H1 (cell line): ENCODE results near the gene SLC41A1. TPM values are rescaled to one million over a fixed set of nuclear protein-coding genes. Genes with fewer than 3 reads are reported as not detected.

Source experiments
- CTCF ChIA-PET: fragments of 300-600 bp; sonication (Branson Sonifier 250); formaldehyde crosslinking; loops from one replicate; lab custom pipeline; 2021; ENCODE audit not compliant: partially characterized antibody; lab: Charles Lee
- POLR2A ChIA-PET: fragments of 300-600 bp; sonication (Branson Sonifier 250); formaldehyde crosslinking; loops from one replicate; lab custom pipeline; 2021; ENCODE audit warnings: inconsistent platforms; ENCODE audit not compliant: partially characterized antibody; lab: Charles Lee
- DNase-seq, 2 experiments: peaks; one replicate each; pipeline versions ENCODE4 v3.0.0 to v3.0.0-alpha.2; 2010 to 2022; ENCODE audit warnings: low spot score in 2 of 2, low read depth in 1 of 2, mixed read lengths in 1 of 2
- FAIRE-seq: peaks from 2 replicates; lab custom pipeline; 2011; peaks lifted over from hg19 to GRCh38; lab: Jason Lieb, UNC
- H2AFZ ChIP-seq: 2 replicates; pipeline ENCODE4 v1.8.1; 2012; ENCODE audit warnings: low read length, inconsistent platforms
- H2AK5ac ChIP-seq: 2 replicates; pipeline ENCODE4 v1.6.1; 2013; ENCODE audit warnings: low read depth, low read length
- H2BK120ac ChIP-seq: replicated peaks from 2 replicates; pipeline ENCODE3; 2013; ENCODE audit warnings: low read depth, low read length, inconsistent platforms
- H2BK12ac ChIP-seq: 2 replicates; pipeline ENCODE4 v1.6.1; 2013; ENCODE audit warnings: low read depth, low read length
- H2BK15ac ChIP-seq: 2 replicates; pipeline ENCODE4 v1.6.1; 2013; ENCODE audit warnings: low read length
- H2BK20ac ChIP-seq: 2 replicates; pipeline ENCODE4 v1.6.1; 2013; ENCODE audit warnings: low read length
- H2BK5ac ChIP-seq: 2 replicates; pipeline ENCODE4 v1.6.1; 2013; ENCODE audit warnings: low read depth, low read length
- H3K14ac ChIP-seq: 2 replicates; pipeline ENCODE4 v1.6.1; 2013; ENCODE audit warnings: inconsistent platforms; ENCODE audit not compliant: insufficient read length
- H3K18ac ChIP-seq: 2 replicates; pipeline ENCODE4 v1.6.1; 2013; ENCODE audit warnings: low read length; ENCODE audit errors: extremely low read depth
- H3K23ac ChIP-seq: 2 replicates; pipeline ENCODE4 v1.6.1; 2013; ENCODE audit warnings: inconsistent platforms; ENCODE audit not compliant: insufficient read length
- H3K23me2 ChIP-seq: 2 replicates; pipeline ENCODE4 v1.6.1; 2013; ENCODE audit warnings: low read depth, low read length
- H3K27ac ChIP-seq: 2 replicates; pipeline ENCODE4 v1.6.1; 2011; ENCODE audit warnings: low read depth, low read length, inconsistent platforms
- H3K27me3 ChIP-seq, 4 experiments: replicated peaks in 1 of 4; 1 replicate in 1 of 4; 2 replicates in 3 of 4; pipeline versions ENCODE4 v1.6.1 to v1.8.1; 2011 to 2013; ENCODE audit warnings: low read length in 3 of 4, mild to moderate bottlenecking in 3 of 4, inconsistent platforms in 2 of 4, mixed read lengths in 2 of 4, moderate library complexity in 1 of 4; ENCODE audit not compliant: control insufficient read depth in 3 of 4, insufficient read depth in 3 of 4; ENCODE audit errors: extremely low read depth in 1 of 4
- H3K36me3 ChIP-seq, 4 experiments: 2 replicates each; pipeline versions ENCODE4 v1.6.1 to v1.8.1; 2011 to 2013; ENCODE audit warnings: mild to moderate bottlenecking in 4 of 4, low read length in 3 of 4, moderate library complexity in 2 of 4, control low read depth in 1 of 4, inconsistent platforms in 1 of 4; ENCODE audit not compliant: insufficient read depth in 4 of 4, control insufficient read depth in 2 of 4
- H3K4ac ChIP-seq: replicated peaks from 2 replicates; pipeline ENCODE3; 2013; ENCODE audit warnings: low read length, low read depth, mixed read lengths, inconsistent platforms; ENCODE audit not compliant: insufficient read length
- H3K4me1 ChIP-seq, 4 experiments: replicated peaks in 1 of 4; 1 replicate in 1 of 4; 2 replicates in 3 of 4; pipeline versions ENCODE4 v1.6.1 to v1.8.1; 2011 to 2013; ENCODE audit warnings: low read length in 3 of 4, inconsistent platforms in 2 of 4, mixed read lengths in 1 of 4; ENCODE audit not compliant: insufficient read depth in 4 of 4, control insufficient read depth in 3 of 4
- H3K4me2 ChIP-seq, 2 experiments: 2 replicates each; pipeline versions ENCODE4 v1.6.1 to v1.8.1; 2011 to 2013; ENCODE audit warnings: low read depth in 2 of 2, low read length in 2 of 2, control low read depth in 1 of 2, inconsistent platforms in 1 of 2, mild to moderate bottlenecking in 1 of 2; ENCODE audit not compliant: insufficient read depth in 1 of 2
- H3K4me3 ChIP-seq, 4 experiments: fragments of 200-600, 300-600 bp in 1 of 4; sonication (generic), shearing (Covaris generic), sonication (Bioruptor Twin) in 1 of 4; 2 replicates each; pipeline versions ENCODE4 v1.5.1 to v1.8.1; 2011 to 2016; ENCODE audit warnings: low read length in 4 of 4, low read depth in 3 of 4, control low read depth in 2 of 4, inconsistent platforms in 2 of 4, mild to moderate bottlenecking in 2 of 4, mixed read lengths in 1 of 4, moderate library complexity in 1 of 4; ENCODE audit not compliant: insufficient read depth in 2 of 4; ENCODE audit errors: extremely low read depth in 1 of 4
- H3K56ac ChIP-seq: replicated peaks from 2 replicates; pipeline ENCODE3; 2013; ENCODE audit warnings: low read depth, mild to moderate bottlenecking, mixed read lengths, low read length, inconsistent platforms; ENCODE audit not compliant: insufficient read length
- H3K79me1 ChIP-seq: 2 replicates; pipeline ENCODE4 v1.6.1; 2013; ENCODE audit warnings: low read depth, low read length, control low read depth
- H3K79me2 ChIP-seq, 2 experiments: 2 replicates each; pipeline versions ENCODE4 v1.6.1 to v1.8.1; 2012 to 2013; ENCODE audit warnings: low read length in 2 of 2, mild to moderate bottlenecking in 2 of 2, inconsistent platforms in 1 of 2; ENCODE audit not compliant: insufficient read depth in 2 of 2, control insufficient read depth in 1 of 2
- H3K9ac ChIP-seq, 4 experiments: replicated peaks in 1 of 4; 1 replicate in 1 of 4; 2 replicates in 3 of 4; pipeline versions ENCODE4 v1.6.1 to v1.8.1; 2011 to 2013; ENCODE audit warnings: low read depth in 3 of 4, low read length in 3 of 4, control low read depth in 2 of 4, mild to moderate bottlenecking in 2 of 4, moderate library complexity in 2 of 4, inconsistent platforms in 1 of 4; ENCODE audit errors: extremely low read depth in 1 of 4
- H3K9me3 ChIP-seq, 2 experiments: 2 replicates each; pipeline versions ENCODE4 v1.6.1 to v1.8.1; 2012 to 2013; ENCODE audit warnings: mild to moderate bottlenecking in 2 of 2, moderate library complexity in 2 of 2, control low read depth in 1 of 2, inconsistent platforms in 1 of 2, low read depth in 1 of 2, low read length in 1 of 2, mixed read lengths in 1 of 2; ENCODE audit not compliant: insufficient read depth in 2 of 2
- H4K20me1 ChIP-seq, 2 experiments: replicated peaks in 1 of 2; 2 replicates each; pipeline versions ENCODE3 to v1.8.1; 2011 to 2013; ENCODE audit warnings: inconsistent platforms in 2 of 2, low read length in 2 of 2, mild to moderate bottlenecking in 1 of 2; ENCODE audit not compliant: insufficient read depth in 2 of 2, control insufficient read depth in 1 of 2
- H4K5ac ChIP-seq: 2 replicates; pipeline ENCODE4 v1.6.1; 2013; ENCODE audit warnings: low read length, low read depth, mixed read lengths, inconsistent platforms; ENCODE audit not compliant: insufficient read length
- H4K8ac ChIP-seq: 2 replicates; pipeline ENCODE4 v1.8.0; 2013; ENCODE audit warnings: mild to moderate bottlenecking, moderate library complexity, low read length, inconsistent platforms; ENCODE audit not compliant: insufficient read depth; ENCODE audit errors: extremely low read depth
- H4K91ac ChIP-seq: replicated peaks from 2 replicates; pipeline ENCODE3; 2013; ENCODE audit warnings: low read length, mixed read lengths, inconsistent platforms; ENCODE audit not compliant: insufficient read length
- BRCA1 ChIP-seq: IDR thresholded peaks from 2 replicates; pipeline ENCODE4 v1.6.1; 2012; ENCODE audit warnings: low read depth, low read length, improper control_type of control experiment
- EP300 ChIP-seq, 2 experiments: IDR thresholded peaks; 1 replicate in 1 of 2; 2 replicates in 1 of 2; pipeline ENCODE4 v1.6.1; 2011 to 2012; ENCODE audit warnings: low read depth in 2 of 2, low read length in 2 of 2, mild to moderate bottlenecking in 2 of 2, borderline replicate concordance in 1 of 2, inconsistent platforms in 1 of 2, moderate library complexity in 1 of 2
- HDAC2 ChIP-seq, 2 experiments: fragments of 300-600 bp in 1 of 2; sonication (generic) in 1 of 2; IDR thresholded peaks; 2 replicates each; pipeline ENCODE4 v1.6.1; 2011 to 2012; ENCODE audit warnings: low read depth in 2 of 2, low read length in 2 of 2, mild to moderate bottlenecking in 2 of 2, moderate library complexity in 2 of 2, borderline replicate concordance in 1 of 2, inconsistent platforms in 1 of 2
- HDAC6 ChIP-seq: IDR thresholded peaks from one replicate; pipeline ENCODE4 v1.7.1; 2012; ENCODE audit warnings: low read depth, mild to moderate bottlenecking, inconsistent platforms, low read length, moderate library complexity
- KDM1A ChIP-seq: fragments of 200-600, 300-600 bp; sonication (generic); IDR thresholded peaks from 2 replicates; pipeline ENCODE4 v1.7.1; 2016; ENCODE audit warnings: mild to moderate bottlenecking, low read length, borderline replicate concordance
- RNF2 ChIP-seq: fragments of 200-900, 300-1000 bp; sonication (generic); IDR thresholded peaks from 2 replicates; pipeline ENCODE4 v1.7.1; 2016; ENCODE audit warnings: borderline replicate concordance, low read depth, mild to moderate bottlenecking, antibody characterized with exemption, low read length; ENCODE audit not compliant: poor library complexity, severe bottlenecking; ENCODE audit errors: missing control alignments
- SAP30 ChIP-seq: fragments of 300-600 bp; sonication (generic); IDR thresholded peaks from 2 replicates; pipeline ENCODE4 v1.7.1; 2012; ENCODE audit warnings: low read length, moderate library complexity, mild to moderate bottlenecking, inconsistent platforms; ENCODE audit not compliant: insufficient read depth, insufficient replicate concordance
- SIN3A ChIP-seq, 2 experiments: IDR thresholded peaks in 1 of 2; conservative IDR thresholded peaks in 1 of 2; 2 replicates each; pipeline ENCODE4 v1.6.1; 2011 to 2012; ENCODE audit warnings: low read length in 2 of 2, improper control_type of control experiment in 1 of 2, low read depth in 1 of 2, mild to moderate bottlenecking in 1 of 2
- WGBS, 2 experiments: shearing (Covaris generic) in 1 of 2; methylation state at CpG; one replicate each; pipeline versions ENCODE4 v1.1.6 to v1.1.7; 2013 to 2015; ENCODE audit warnings: low lambda C conversion rate in 2 of 2, mixed read lengths in 2 of 2, inconsistent platforms in 1 of 2, low coverage in 1 of 2, missing lambda C conversion rate in 1 of 2; ENCODE audit not compliant: insufficient replicate concordance in 2 of 2, insufficient coverage in 1 of 2, insufficient read length in 1 of 2; ENCODE audit errors: extremely low coverage in 1 of 2, missing lambda C conversion rate in 1 of 2; 5-methylcytosine and 5-hydroxymethylcytosine counted together
- polyA plus RNA-seq, 7 experiments: library from polyadenylated mRNA; depleted of rRNA in 3 of 7; stranded (reverse) in 5 of 7; unstranded in 2 of 7; fragments of >200 nt in 5 of 7; fragments of 200-250 nt in 2 of 7; gene quantifications; 1 replicate in 5 of 7; 2 replicates in 1 of 7; 4 replicates in 1 of 7; pipeline versions ENCODE4 v1.2.1 to v1.2.3, GENCODE V29; 2011 to 2013; ENCODE audit warnings: missing spikeins in 2 of 7, mixed read lengths in 2 of 7
- total RNA-seq: library from RNA; stranded (reverse); fragmentation: NEBNext Ultra II Directional; extraction: Animal tissue kit (Norgen Biotek cat#: 25700); gene quantifications from 2 replicates; pipeline ENCODE4 v1.2.1, GENCODE V29; 2021
- TF ChIP-seq, protein P1 (sequence below): IDR thresholded peaks from 2 replicates; pipeline ENCODE4 v1.6.1; 2011; ENCODE audit warnings: low read depth, mild to moderate bottlenecking, low read length; ENCODE audit not compliant: insufficient read depth

Gene SLC41A1
- total and polyA plus RNA-seq, 2 of the 8 experiments (the other 6 are each of a cell fraction or from before 2014, with no cell fraction given): 41.2 to 42.3 TPM

GRCh38 chr1:205837382-205837970, 24.5 kb upstream of the SLC41A1 start:
- H3K36me3 ChIP-seq: no peaks in the 10 kb centered on the region
- no peak overlapping the region for H3K9ac ChIP-seq
- no peak overlapping the region for H3K23ac ChIP-seq
- H3K27me3 ChIP-seq: no peaks in the 10 kb centered on the region; a peak in 1 of 7 replicates
- H3K79me2 ChIP-seq: no peaks in the 10 kb centered on the region
- no peaks in the 10 kb centered on the region for H3K4me1 ChIP-seq
- H2BK12ac ChIP-seq: no peak overlapping the region
- FAIRE-seq: no peak
- H4K8ac ChIP-seq: peak overlapping the region; percentile 75; the same call in 1 of the 2 replicates
- H2AK5ac ChIP-seq: no peak overlapping the region
- CTCF ChIA-PET: interaction anchor here (1.4 kb wide), 2 partner anchors 27 to 46 kb away, joined by 3 to 5 read pairs; no protein-coding TSS in a partner anchor
- no peak overlapping the region for H2BK120ac ChIP-seq
- H3K23me2 ChIP-seq: no peaks in the 10 kb centered on the region
- no peak overlapping the region for H4K91ac ChIP-seq
- H2BK20ac ChIP-seq: no peak overlapping the region
- 79% methylated on average over 7 of the region's 7 CpGs; no CpG with 5 or more reads in 1 of the 2 experiments for WGBS, 2 experiments
- DNase-seq: peak in 1 of 2 experiments; percentile 20
- H3K56ac ChIP-seq: no peak overlapping the region
- no peak for TF ChIP-seq KDM1A
- TF ChIP-seq, protein P1, sequence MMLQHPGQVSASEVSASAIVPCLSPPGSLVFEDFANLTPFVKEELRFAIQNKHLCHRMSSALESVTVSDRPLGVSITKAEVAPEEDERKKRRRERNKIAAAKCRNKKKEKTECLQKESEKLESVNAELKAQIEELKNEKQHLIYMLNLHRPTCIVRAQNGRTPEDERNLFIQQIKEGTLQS: no peak
- TF ChIP-seq HDAC2 (IDR thresholded peaks at IDR 0.05; ENCODE audit: borderline replicate concordance in 1 of 2, low read depth in 2 of 2, low read length in 2 of 2): no peak
- TF ChIP-seq EP300 (IDR thresholded peaks at IDR 0.05; ENCODE audit: borderline replicate concordance in 1 of 2, low read depth in 2 of 2, low read length in 2 of 2): no peak
- TF ChIP-seq SAP30: no peak
- no peak for TF ChIP-seq RNF2
- no peak for TF ChIP-seq HDAC6
- TF ChIP-seq SIN3A (conservative IDR thresholded peaks at IDR 0.05 in 1 of 2, IDR thresholded peaks at IDR 0.05 in 1 of 2; ENCODE audit: low read depth in 1 of 2, low read length in 2 of 2): no peak
- no peak for TF ChIP-seq BRCA1
- no peak overlapping the region for H3K14ac ChIP-seq
- H2BK5ac ChIP-seq: no peak overlapping the region
- H3K18ac ChIP-seq: no peak overlapping the region
- no peaks in the 10 kb centered on the region for H4K20me1 ChIP-seq
- no peak overlapping the region for H2AFZ ChIP-seq
- H3K79me1 ChIP-seq: no peaks in the 10 kb centered on the region
- no peak overlapping the region for H4K5ac ChIP-seq
- H3K27ac ChIP-seq: no peak overlapping the region
- H2BK15ac ChIP-seq: no peak overlapping the region
- no peak overlapping the region for H3K4me2 ChIP-seq
- no peaks in the 10 kb centered on the region for H3K9me3 ChIP-seq
- POLR2A ChIA-PET: interaction anchor here (0.9 kb wide), 1 partner anchor 13 kb away, joined by 3 read pairs; no protein-coding TSS in a partner anchor
- H3K4ac ChIP-seq: no peak overlapping the region
- no peak overlapping the region for H3K4me3 ChIP-seq
